Mammary epithelial cell (primary cell): ENCODE data around the gene MIPOL1.

Source experiments
- EZH2 ChIP-seq: IDR thresholded peaks from 2 replicates; pipeline ENCODE4 v1.6.1; 2012; ENCODE audit warnings: low read length, inconsistent platforms, borderline replicate concordance
- TF ChIP-seq, protein P1 (sequence below), 2 donors: IDR thresholded peaks in 1 of 2; conservative IDR thresholded peaks in 1 of 2; 2 replicates each; pipeline ENCODE4 v1.5.1; 2011 to 2012; ENCODE audit warnings: inconsistent platforms in 2 of 2, low read length in 2 of 2, mild to moderate bottlenecking in 2 of 2, control low read depth in 1 of 2, low read depth in 1 of 2; ENCODE audit not compliant: insufficient read depth in 1 of 2; ENCODE audit errors: extremely low read depth in 1 of 2

DNA sequence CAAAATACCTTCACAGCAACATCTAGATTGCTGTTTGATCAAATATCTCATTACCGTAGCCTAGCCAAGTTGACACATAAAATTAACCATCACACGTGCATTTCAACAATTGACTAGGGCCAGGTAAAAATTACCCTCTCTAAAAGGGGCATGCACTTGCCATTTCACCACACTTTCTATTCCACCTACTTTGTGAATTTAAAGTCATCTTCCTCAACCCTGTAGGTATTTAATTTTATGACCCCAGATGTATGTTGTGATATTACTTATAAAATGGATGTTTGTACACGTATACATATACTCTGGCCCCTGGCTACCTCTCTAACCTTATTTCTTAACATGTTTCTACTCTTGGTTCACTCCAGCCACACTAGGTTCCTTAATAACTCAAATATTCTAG, 237.1 kb downstream of the MIPOL1 start:
- TF ChIP-seq, protein P1, sequence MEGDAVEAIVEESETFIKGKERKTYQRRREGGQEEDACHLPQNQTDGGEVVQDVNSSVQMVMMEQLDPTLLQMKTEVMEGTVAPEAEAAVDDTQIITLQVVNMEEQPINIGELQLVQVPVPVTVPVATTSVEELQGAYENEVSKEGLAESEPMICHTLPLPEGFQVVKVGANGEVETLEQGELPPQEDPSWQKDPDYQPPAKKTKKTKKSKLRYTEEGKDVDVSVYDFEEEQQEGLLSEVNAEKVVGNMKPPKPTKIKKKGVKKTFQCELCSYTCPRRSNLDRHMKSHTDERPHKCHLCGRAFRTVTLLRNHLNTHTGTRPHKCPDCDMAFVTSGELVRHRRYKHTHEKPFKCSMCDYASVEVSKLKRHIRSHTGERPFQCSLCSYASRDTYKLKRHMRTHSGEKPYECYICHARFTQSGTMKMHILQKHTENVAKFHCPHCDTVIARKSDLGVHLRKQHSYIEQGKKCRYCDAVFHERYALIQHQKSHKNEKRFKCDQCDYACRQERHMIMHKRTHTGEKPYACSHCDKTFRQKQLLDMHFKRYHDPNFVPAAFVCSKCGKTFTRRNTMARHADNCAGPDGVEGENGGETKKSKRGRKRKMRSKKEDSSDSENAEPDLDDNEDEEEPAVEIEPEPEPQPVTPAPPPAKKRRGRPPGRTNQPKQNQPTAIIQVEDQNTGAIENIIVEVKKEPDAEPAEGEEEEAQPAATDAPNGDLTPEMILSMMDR (conservative IDR thresholded peaks at IDR 0.05 in 1 of 2, IDR thresholded peaks at IDR 0.05 in 1 of 2; ENCODE audit: extremely low read depth in 1 of 2, insufficient read depth in 1 of 2, low read depth in 1 of 2, low read length in 2 of 2): no peak
- no peak for TF ChIP-seq EZH2
